ENCODE results near the gene UBR4. TPM values are rescaled to one million over a fixed set of nuclear protein-coding genes. Genes with fewer than 3 reads are reported as not detected.

The UBR4 gene
- total and polyA plus RNA-seq, 2 experiments from 2014 or later: 111 to 230 TPM

GRCh38 chr1:19251305-19252196 is 41.5 kb upstream of the UBR4 start, which contains the start of the genes EMC1 and MRTO4:
EMC1 (minus strand) TSS chr1:19251524; CDS start chr1:19251509, 15 bp downstream.
MRTO4 (plus strand) TSS chr1:19251805; CDS start chr1:19251836, 31 bp downstream.
- peaks cover 95% of the 10 kb centered on the region for H3K79me2 ChIP-seq (replicated peaks; ENCODE audit: insufficient read depth)
- peaks cover 3% of the 10 kb centered on the region; the same call in 1 of the 3 replicates for H3K9me3 Mint-ChIP-seq
- H3K36me3 Mint-ChIP-seq (ENCODE audit: low read depth): peaks cover 29% of the 10 kb centered on the region

GRCh38 chr1:19250629-19251304 is 40.7 kb upstream of the UBR4 start:
- H3K27ac ChIP-seq (ENCODE audit: low read depth): peak overlapping the region; percentile 95
- H3K4me1 ChIP-seq (ENCODE audit: insufficient read depth): peaks cover 19% of the 10 kb centered on the region
- no peaks in the 10 kb centered on the region for H3F3A ChIP-seq (replicated peaks; ENCODE audit: low read depth)
- Mint-ChIP-seq H3K9me3 (peaks cover 3% of the 10 kb centered on the region; the same call in 1 of the 3 replicates), H3K4me3 (peak overlapping the region; percentile 100), H3K27ac (peak overlapping the region; percentile 99), H3K27me3 (ENCODE audit: insufficient read depth, low read depth, poor library complexity) (peaks cover 13% of the 10 kb centered on the region), H3K36me3 (ENCODE audit: low read depth) (peaks cover 21% of the 10 kb centered on the region), H3K4me1 (peaks cover 19% of the 10 kb centered on the region)
- ATAC-seq (peak; percentile 5; the same call in 1 of the 3 replicates), DNase-seq (ENCODE audit: low spot score) (peak; percentile 54)
- H3K36me3 ChIP-seq (ENCODE audit: insufficient read depth): peaks cover 7% of the 10 kb centered on the region
- H3K9me2 ChIP-seq (ENCODE audit: insufficient read depth): no peaks in the 10 kb centered on the region
- H3K4me2 ChIP-seq: peak overlapping the region; percentile 94
- H3K4me3 ChIP-seq: peak overlapping the region; percentile 99
- peaks cover 96% of the 10 kb centered on the region for H3K79me2 ChIP-seq (replicated peaks; ENCODE audit: insufficient read depth)
- H3K27me3 ChIP-seq (ENCODE audit: insufficient read depth): no peaks in the 10 kb centered on the region
- peaks cover 30% of the 10 kb centered on the region for H4K20me1 ChIP-seq (replicated peaks; ENCODE audit: insufficient read depth)
- H2AFZ ChIP-seq: peak overlapping the region; percentile 100
- TF ChIP-seq STAT1 (IDR thresholded peaks at IDR 0.05; ENCODE audit: unreplicated experiment) (no peak), EZH2phosphoT487 (IDR thresholded peaks at IDR 0.05; ENCODE audit: unreplicated experiment) (no peak), ZNF331 (CRISPR knock-in tag; IDR thresholded peaks at IDR 0.05; ENCODE audit: low read depth) (no peak), CTCF (conservative IDR thresholded peaks at IDR 0.05; ENCODE audit: low read depth in 2 of 2) (no peak), NANOG (IDR thresholded peaks at IDR 0.05; ENCODE audit: borderline replicate concordance) (no peak), CREB1 (CRISPR knock-in tag; IDR thresholded peaks at IDR 0.05; ENCODE audit: low read depth) (no peak), ZNF114 (CRISPR knock-in tag; IDR thresholded peaks at IDR 0.05) (no peak)

More at GRCh38 chr1:19251305-19252196, 41.5 kb upstream of the UBR4 start, which contains the start of the genes EMC1 and MRTO4:
- H3K4me3 ChIP-seq: peak within 1 kb of the TSS; percentile 99
- no peaks in the 10 kb centered on the region for H3K9me2 ChIP-seq (ENCODE audit: insufficient read depth)
- TF ChIP-seq POLR2AphosphoS5 (IDR thresholded peaks at IDR 0.05; ENCODE audit: low read depth) (peak; percentile 82), CREB1 (CRISPR knock-in tag; IDR thresholded peaks at IDR 0.05; ENCODE audit: low read depth) (peak; percentile 35; the same call in 1 of the 2 replicates), ZNF114 (CRISPR knock-in tag; IDR thresholded peaks at IDR 0.05) (no peak), ETS1 (IDR thresholded peaks at IDR 0.05) (peak; percentile 72), NANOG (IDR thresholded peaks at IDR 0.05; ENCODE audit: borderline replicate concordance) (no peak)
- peaks cover 19% of the 10 kb centered on the region for H3K4me1 Mint-ChIP-seq
- H3K36me3 ChIP-seq (ENCODE audit: insufficient read depth): peaks cover 10% of the 10 kb centered on the region
- H4K20me1 ChIP-seq (replicated peaks; ENCODE audit: insufficient read depth): peaks cover 30% of the 10 kb centered on the region
- H3K27ac ChIP-seq (ENCODE audit: low read depth): peak within 1 kb of the TSS; percentile 95
- no peaks in the 10 kb centered on the region for H3F3A ChIP-seq (replicated peaks; ENCODE audit: low read depth)
- no peaks in the 10 kb centered on the region for H3K27me3 ChIP-seq (ENCODE audit: insufficient read depth)
- H3K4me1 ChIP-seq (ENCODE audit: insufficient read depth): peaks cover 19% of the 10 kb centered on the region
- H3K27me3 Mint-ChIP-seq (ENCODE audit: insufficient read depth, low read depth, poor library complexity): peaks cover 13% of the 10 kb centered on the region
- peak within 1 kb of the TSS; percentile 94 for H3K4me2 ChIP-seq
- peak within 1 kb of the TSS; percentile 100 for H3K4me3 Mint-ChIP-seq
- DNase-seq (ENCODE audit: low spot score) (peak; percentile 91), ATAC-seq (peak; percentile 90)
- peak within 1 kb of the TSS; percentile 100 for H2AFZ ChIP-seq
- peak within 1 kb of the TSS; percentile 99 for H3K27ac Mint-ChIP-seq

All from GM23338 (cell line).